Measurements from ENCODE around the gene IMPDH1.
A peak's percentile ranks its signal among the peaks of the same experiment; 100 is the strongest.
"Not testable (repeated sequence)": the region's sequence is repeated elsewhere in the genome, so short reads cannot be mapped to it uniquely, and the experiment has no call there.

The IMPDH1 gene

DNA sequence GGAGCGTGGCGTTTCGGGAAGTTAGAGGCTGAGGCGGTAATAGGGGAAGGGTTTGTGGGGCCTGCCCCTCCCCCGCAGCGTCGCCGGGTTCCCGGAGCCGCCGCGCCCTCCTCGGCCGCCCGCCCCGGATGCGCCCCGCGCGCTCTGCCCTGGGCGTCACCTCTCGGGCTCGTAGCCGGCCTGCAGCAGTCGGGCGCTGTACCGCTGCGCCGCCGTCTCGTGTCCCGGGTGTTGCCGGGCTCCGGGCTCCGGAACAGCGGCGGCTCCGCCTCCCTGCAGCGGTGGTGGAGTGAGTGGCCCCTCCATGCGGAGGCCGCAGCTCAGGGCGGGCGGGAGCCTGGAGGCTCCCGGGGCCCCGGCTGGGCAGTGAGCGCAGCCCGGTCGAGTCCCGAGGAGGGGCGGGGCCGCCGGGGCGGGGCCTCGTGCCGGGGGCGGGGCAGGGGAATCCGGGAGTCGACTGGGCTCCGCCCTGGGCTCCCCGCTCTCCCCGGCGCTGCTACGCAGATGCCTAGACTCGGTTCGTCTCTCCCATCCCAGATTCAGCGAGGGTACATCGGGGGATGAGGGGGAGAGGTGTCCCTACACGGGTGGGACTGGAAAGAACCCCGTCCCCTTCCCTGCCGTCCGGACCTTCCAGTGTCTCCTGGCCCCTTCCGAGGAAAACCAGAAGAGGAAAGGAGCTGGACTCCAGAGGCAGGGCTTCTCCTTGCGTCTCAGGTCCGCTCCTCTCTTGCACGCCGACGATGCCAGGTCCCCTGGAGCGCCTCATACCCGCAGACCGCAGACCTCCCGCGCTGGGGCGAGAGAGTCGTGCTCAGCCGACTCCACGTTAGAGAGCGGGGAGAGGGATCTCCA is at the start of gene IMPDH1:
Gene IMPDH1, minus strand, starts transcription at position 387 of the 855 bp plus-strand sequence. Its CDS starts 81 bp downstream, at position 306.
- DNase-seq (ENCODE audit: low spot score) = peak; percentile 75

GRCh38 chr7:128459394-128459878 is 49.7 kb upstream of the IMPDH1 start:
- DNase-seq (ENCODE audit: low spot score) = peak; percentile 57

GRCh38 chr7:128458956-128459355 is 49.2 kb upstream of the IMPDH1 start:
- DNase-seq (ENCODE audit: low spot score) = no peak

GRCh38 chr7:128457385-128457784 is 47.6 kb upstream of the IMPDH1 start:
- not testable (repeated sequence) for DNase-seq (ENCODE audit: low spot score)

DNA sequence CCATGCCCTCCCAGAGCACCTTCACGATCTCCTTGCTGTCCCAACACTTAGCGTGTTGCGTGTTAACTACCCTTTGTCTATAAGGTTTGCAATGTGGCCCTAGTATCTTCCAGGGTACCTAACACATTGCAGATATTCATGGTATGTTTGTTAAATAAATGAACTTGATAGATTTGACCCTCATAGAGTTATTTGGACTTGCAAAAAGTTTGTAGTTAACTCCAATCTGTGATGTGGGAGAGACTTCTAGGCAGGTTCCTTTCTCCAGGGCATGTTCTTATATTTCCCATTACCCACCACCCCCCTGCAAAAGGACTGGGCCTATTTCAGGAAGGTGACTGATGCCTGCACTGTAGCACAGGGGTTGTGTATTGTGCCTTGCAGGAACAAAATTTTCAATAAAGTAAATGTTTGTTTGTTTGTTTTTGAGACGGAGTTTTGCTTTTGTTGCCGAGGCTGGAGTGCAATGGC is 46.5 kb upstream of the IMPDH1 start:
- DNase-seq (ENCODE audit: low spot score) = peak; percentile 27

DNA sequence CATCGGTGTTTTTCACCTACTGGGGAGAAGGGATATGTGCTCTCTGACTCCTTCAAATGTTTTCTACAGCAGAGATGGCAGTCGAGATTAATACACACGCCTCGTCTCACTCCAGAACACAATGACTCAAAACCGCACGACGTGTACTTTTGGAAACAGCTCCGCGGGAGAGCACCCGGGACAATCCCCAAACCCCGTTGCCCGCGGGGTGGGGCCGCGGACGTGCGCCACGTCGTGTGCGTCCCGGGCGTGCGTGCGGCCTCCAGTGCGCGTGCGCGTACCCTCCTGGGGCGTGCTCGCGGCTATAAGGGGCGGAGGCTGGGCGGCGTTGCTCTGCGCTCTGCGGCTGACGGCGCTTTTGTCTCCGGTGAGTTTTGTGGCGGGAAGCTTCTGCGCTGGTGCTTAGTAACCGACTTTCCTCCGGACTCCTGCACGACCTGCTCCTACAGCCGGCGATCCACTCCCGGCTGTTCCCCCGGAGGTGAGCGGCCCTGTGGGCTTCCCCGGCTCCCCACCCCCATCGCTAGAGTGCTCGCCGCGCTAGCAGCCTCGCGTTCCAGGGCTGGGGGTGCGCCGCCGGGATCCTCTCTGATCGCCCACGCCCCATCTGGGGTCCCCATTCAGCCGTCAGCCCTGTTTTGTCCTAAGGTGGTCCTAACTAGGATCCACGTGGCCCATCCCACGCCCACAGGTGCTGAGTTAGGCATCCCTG is 45.9 kb upstream of the IMPDH1 start, which contains the start of gene HILPDA:
Gene HILPDA, plus strand, starts transcription at position 336 of the 712 bp plus-strand sequence. CDS start 1,391 bp downstream, outside the sequence.
- DNase-seq (ENCODE audit: low spot score) = peak; percentile 86

GRCh38 chr7:128454808-128455542 is 45.2 kb upstream of the IMPDH1 start:
- peak; percentile 11 for DNase-seq (ENCODE audit: low spot score)

GRCh38 chr7:128453836-128454804 is 44.3 kb upstream of the IMPDH1 start:
- DNase-seq (ENCODE audit: low spot score) = no peak

GRCh38 chr7:128452552-128452951 is 42.8 kb upstream of the IMPDH1 start:
- no peak for DNase-seq (ENCODE audit: low spot score)

DNA sequence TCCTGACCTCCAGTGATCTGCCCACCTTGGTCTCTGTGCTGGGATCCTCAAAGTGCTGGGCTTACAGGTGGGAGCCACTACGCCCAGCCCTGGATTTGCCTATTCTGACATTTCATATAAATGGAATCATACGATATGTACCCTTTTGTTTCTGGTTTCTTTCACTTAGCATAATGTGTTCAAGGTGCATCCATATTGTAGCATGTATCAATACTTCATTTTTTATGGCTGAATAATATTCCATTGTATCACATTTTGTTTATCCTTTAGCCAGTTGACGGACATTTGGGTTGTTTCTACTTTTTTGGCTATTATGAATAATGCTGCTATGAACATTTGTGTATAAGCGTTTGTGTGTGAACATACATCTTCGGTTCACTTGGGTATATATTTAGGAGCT is 41.1 kb upstream of the IMPDH1 start:
- no peak for DNase-seq (ENCODE audit: low spot score)

- no peak for DNase-seq (ENCODE audit: low spot score)
Measured at GRCh38 chr7:128450409-128450808, 40.6 kb upstream of the IMPDH1 start.

GRCh38 chr7:128448751-128449302 is 39.0 kb upstream of the IMPDH1 start:
- no peak for DNase-seq (ENCODE audit: low spot score)

DNA sequence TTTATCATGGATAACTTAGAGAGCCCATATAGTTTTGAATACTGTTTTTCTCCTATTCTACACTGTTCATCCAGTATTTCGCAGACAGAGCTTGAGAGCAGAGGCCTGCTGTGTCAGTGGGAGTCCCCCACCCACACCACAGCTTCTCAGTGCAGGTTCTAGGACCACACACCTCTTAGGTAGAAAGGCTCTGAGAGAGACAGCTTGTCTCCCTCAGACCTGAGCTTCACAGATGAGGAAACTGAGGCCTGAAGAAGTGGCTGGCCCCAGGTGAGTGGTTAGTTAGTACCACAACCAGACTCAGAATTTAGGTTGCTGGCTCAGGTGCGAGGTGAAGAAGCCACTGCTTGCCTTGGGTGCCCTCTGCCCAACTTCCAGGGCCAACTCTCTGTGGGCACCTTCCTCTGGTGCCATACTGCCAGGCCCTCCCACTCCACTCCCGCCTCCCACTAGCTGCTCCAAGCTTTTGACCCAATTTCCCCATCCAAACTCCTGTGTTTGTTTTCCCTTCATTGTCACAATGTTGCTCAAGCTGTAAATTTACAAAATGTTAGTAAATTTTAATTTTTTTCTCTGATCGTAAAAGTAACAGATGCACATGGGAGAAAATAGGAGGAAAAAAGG is 38.3 kb upstream of the IMPDH1 start:
- DNase-seq (ENCODE audit: low spot score) = no peak

DNA sequence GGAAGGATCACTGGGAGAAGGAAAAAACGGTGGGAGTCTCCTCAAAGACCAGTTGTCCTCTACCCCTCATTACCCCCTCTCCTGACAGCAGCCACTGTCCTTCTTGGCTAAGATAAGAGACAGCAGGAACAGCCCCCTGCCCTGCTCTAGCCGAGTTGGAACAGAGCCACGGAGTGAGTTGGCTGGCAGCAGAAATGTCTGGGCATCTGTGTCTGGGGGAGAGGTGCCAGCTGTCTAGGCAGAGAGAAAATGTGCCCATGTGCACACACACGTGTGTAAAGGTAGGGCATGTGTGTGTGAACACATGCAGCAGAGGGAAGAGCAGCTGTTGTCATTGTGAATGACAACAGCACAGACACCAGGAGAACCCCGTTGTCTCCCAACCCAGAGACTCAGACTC is 36.5 kb upstream of the IMPDH1 start:
- DNase-seq (ENCODE audit: low spot score) = no peak

DNA sequence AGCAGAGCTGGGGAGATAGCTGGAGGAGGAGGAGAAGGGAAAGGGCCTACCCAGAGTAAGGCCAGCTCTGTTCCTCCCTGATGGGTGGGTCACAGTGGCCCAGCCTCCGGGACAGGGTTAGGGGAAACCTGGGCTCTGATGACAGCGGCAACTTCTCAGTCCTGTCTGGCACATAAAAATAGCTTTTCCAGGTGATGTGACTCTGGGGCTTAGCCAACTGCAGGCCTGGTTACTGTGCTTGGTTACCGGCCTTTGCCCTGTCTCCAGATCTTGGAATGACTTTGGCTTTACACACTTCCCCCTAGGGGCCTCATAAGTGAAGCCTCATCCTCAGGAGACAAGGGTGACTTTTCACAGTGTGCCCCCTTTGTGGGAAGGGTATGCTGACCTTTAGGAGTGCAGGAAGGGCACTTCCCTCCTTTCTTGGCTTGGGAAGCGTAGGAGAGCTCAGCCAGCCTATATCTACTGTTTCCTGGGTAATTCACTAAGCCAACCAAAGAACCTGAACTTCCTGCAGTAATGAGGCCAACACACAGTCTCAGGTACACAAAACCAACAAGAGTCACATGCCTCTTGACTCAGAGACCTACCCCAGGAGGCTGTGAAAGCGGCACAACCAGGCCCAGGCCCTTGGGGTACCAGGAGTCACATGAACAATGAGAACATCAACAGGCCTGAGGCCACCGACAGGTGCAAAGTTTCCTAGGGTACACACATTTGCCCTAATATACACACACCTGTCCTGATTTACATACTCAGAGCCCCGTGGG is 34.2 kb upstream of the IMPDH1 start:
- DNase-seq (ENCODE audit: low spot score) = no peak

GRCh38 chr7:128442356-128442755 is 32.6 kb upstream of the IMPDH1 start:
- DNase-seq (ENCODE audit: low spot score) = no peak

DNA sequence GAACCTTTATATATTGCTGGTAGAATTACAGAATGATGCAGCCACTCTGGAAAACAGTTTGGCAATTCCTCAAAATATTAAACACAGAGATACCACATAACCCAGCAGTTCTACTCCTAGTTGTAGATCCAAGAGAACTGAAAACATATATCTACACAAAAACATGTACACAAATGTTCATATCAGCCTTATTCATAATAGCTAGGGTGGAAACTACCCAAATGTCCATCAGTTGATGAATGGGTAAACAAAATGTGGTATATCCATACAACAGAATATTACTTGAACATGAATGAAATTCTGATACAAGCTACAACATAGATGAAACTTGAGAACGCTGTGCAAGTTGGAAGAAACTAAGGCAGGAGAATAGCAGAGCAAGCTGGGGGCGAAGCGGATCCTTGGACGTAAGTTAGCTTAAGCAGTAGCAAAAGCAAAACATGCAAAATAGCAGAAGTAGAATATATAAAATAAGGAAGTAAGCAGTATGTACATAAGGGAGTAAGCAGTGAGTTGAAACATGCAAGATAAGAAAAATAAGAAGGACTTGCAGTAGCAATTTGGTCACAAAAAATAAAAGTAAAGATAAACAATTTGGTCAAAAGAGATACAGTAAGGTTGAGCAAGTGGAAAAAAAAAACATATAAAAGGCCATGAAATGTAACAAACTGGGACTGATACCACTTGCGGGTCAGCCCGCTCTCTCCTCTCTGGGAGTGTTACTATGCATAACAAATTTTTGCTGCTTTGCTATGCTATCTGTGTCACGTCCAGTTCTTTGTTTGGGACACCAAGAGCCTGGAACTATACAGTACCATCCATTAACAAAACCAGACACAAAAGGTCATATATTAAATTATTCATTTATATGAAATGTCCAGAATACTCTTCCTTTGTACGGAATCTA is 27.9 kb upstream of the IMPDH1 start:
- no peak for DNase-seq (ENCODE audit: low spot score)

DNA sequence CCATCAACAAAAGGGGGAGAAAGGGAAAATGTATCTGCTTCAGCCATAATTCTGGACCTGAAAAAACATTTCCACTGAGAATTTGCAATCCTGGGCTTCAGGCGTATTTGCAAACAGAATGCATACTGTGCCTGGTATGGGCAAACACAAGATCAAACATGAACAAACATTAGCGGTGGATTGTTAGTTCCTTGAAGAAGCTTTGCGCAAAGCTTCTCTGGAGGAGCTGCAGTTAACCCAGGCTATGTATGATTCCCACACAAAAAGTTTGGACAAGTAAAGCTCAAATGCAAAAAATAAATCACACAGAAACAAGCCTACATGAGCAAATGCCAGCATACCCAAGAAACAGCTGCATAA is 25.5 kb upstream of the IMPDH1 start:
- no peak for DNase-seq (ENCODE audit: low spot score)
